CD4-positive, alpha-beta T cell (primary cell): ENCODE data around the gene CALCOCO2. TPM values are rescaled to one million over a fixed set of nuclear protein-coding genes. Genes with fewer than 3 reads are reported as not detected.

ENCODE experiments used
- ATAC-seq: fragments of 200-7000 bp; cut with Tn5 transposase; one replicate; pipeline ENCODE4 v1.10.0; 2022; ENCODE audit warnings: mild to moderate bottlenecking; ENCODE audit not compliant: poor library complexity
- CTCF ChIA-PET: fragments of 350-600 bp; sonication (Branson Sonifier 250); formaldehyde crosslinking; loops from one replicate; lab custom pipeline; 2021; ENCODE audit warnings: antibody characterized with exemption, inconsistent platforms; lab: Charles Lee
- POLR2A ChIA-PET: fragments of 350-600 bp; sonication (Branson Sonifier 250); formaldehyde crosslinking; loops from one replicate; lab custom pipeline; 2021; ENCODE audit warnings: antibody characterized with exemption, inconsistent platforms; lab: Charles Lee
- DNase-seq, 14 experiments: peaks; one replicate each; pipeline ENCODE4 v3.0.0-alpha.2; 2013 to 2020; ENCODE audit warnings: mixed read lengths in 2 of 14
- H3K27ac ChIP-seq, 2 donors: one replicate each; pipeline versions ENCODE4 v1.5.1 to v1.7.0; 2013; ENCODE audit warnings: low read length in 2 of 2, low read depth in 1 of 2, mild to moderate bottlenecking in 1 of 2
- H3K27me3 ChIP-seq, 2 experiments: 1 replicate in 1 of 2; 2 replicates in 1 of 2; pipeline versions ENCODE4 v1.6.1 to v1.7.0; 2013; ENCODE audit warnings: low read length in 2 of 2, control low read depth in 1 of 2, mild to moderate bottlenecking in 1 of 2, moderate library complexity in 1 of 2; ENCODE audit not compliant: insufficient read depth in 2 of 2, control insufficient read depth in 1 of 2
- H3K36me3 ChIP-seq: one replicate; pipeline ENCODE4 v1.6.1; 2013; ENCODE audit warnings: low read length, control low read depth; ENCODE audit not compliant: insufficient read depth
- H3K4me1 ChIP-seq: one replicate; pipeline ENCODE4 v1.6.1; 2013; ENCODE audit warnings: low read length, control low read depth; ENCODE audit not compliant: insufficient read depth
- H3K4me3 ChIP-seq: one replicate; pipeline ENCODE4 v1.5.1; 2013; ENCODE audit warnings: mild to moderate bottlenecking, low read length, moderate library complexity
- H3K9me3 ChIP-seq, 2 experiments: 1 replicate in 1 of 2; 2 replicates in 1 of 2; pipeline versions ENCODE4 v1.6.1 to v1.7.0; 2013; ENCODE audit warnings: low read length in 2 of 2, mild to moderate bottlenecking in 2 of 2, control low read depth in 1 of 2, moderate library complexity in 1 of 2; ENCODE audit not compliant: control insufficient read depth in 1 of 2, insufficient read depth in 1 of 2
- H3K27ac Mint-ChIP-seq: one replicate; pipeline ENCODE4 v1.8.0; 2020; ENCODE audit warnings: mixed read lengths
- H3K27me3 Mint-ChIP-seq: one replicate; pipeline ENCODE4 v1.8.0; 2021; ENCODE audit warnings: mixed read lengths
- H3K36me3 Mint-ChIP-seq: one replicate; pipeline ENCODE4 v1.8.0; 2021; ENCODE audit warnings: low read depth, mixed read lengths
- H3K4me1 Mint-ChIP-seq: one replicate; pipeline ENCODE4 v1.8.0; 2021; ENCODE audit warnings: low read depth, mixed read lengths
- H3K4me3 Mint-ChIP-seq: one replicate; pipeline ENCODE4 v1.8.0; 2020; ENCODE audit warnings: mild to moderate bottlenecking, mixed read lengths
- H3K9me3 Mint-ChIP-seq: one replicate; pipeline ENCODE4 v1.8.0; 2020; ENCODE audit warnings: mixed read lengths
- CTCF ChIP-seq: fragments of 200-600 bp; IDR thresholded peaks from one replicate; pipeline ENCODE4 v1.8.0; 2022; ENCODE audit warnings: antibody characterized with exemption, mild to moderate bottlenecking
- intact Hi-C, 2 experiments: fragments of 100-400 bp; cut with DNase I in 1 of 2; cut with micrococcal nuclease in 1 of 2; formaldehyde crosslinking; loops; one replicate each; pipeline versions ENCODE4 v1.15.1 to v1.9.0; 2023 to 2025; cut with DNase I, micrococcal nuclease
- total RNA-seq, 174 experiments: library from RNA in 2 of 174; stranded (reverse) in 2 of 174; gene quantifications; one replicate each; pipeline ENCODE4 v1.2.3 and lab custom pipeline; 2021 to 2026

The CALCOCO2 gene
- total RNA-seq, 2 experiments from 2014 or later, result 140 to 142 TPM

- peaks cover 50% of the 10 kb centered on the region for H3K4me1 ChIP-seq
- Mint-ChIP-seq H3K4me3 (peak overlapping the region; percentile 79), H3K27ac (peak overlapping the region; percentile 91), H3K27me3 (no peaks in the 10 kb centered on the region), H3K4me1 (peaks cover 51% of the 10 kb centered on the region), H3K36me3 (peaks cover 43% of the 10 kb centered on the region), H3K9me3 (no peaks in the 10 kb centered on the region)
- TF ChIP-seq CTCF, result no peak
- ChIA-PET CTCF (interaction anchor here (1.0 to 2.5 kb wide), 2 partner anchors 9 to 37 kb away, joined by 3 to 13 read pairs; no protein-coding TSS in a partner anchor), POLR2A (interaction anchor here (0.5 to 2.3 kb wide), 10 partner anchors 9 to 497 kb away, joined by 3 to 10 read pairs (median 3); partner anchors contain the start of genes ATP5MC1 and TTLL6)
- H3K4me3 ChIP-seq, result peak overlapping the region; percentile 46
- peak overlapping the region; percentile 44 to 80 for H3K27ac ChIP-seq
- DNase-seq, result peak in 4 of 14 experiments; percentile 20 to 86 (median 72)
- intact Hi-C loops, result loop anchor here (1.0 to 2.0 kb wide), 2 partner anchors 10 to 29 kb away; partner anchors contain the start of gene CALCOCO2 (in 1 of the 2)
- peak; percentile 84 for ATAC-seq
- H3K27me3 ChIP-seq, result no peaks in the 10 kb centered on the region
- H3K36me3 ChIP-seq, result peaks cover 27% of the 10 kb centered on the region
- H3K9me3 ChIP-seq, result no peaks in the 10 kb centered on the region
Observed at GRCh38 chr17:48841395-48841831, 10.6 kb downstream of the CALCOCO2 start.

- Histone ChIP-seq H3K27ac (no peak overlapping the region), H3K4me1 (peaks cover 37% of the 10 kb centered on the region), H3K9me3 (no peaks in the 10 kb centered on the region), H3K36me3 (peaks cover 36% of the 10 kb centered on the region), H3K27me3 (no peaks in the 10 kb centered on the region), H3K4me3 (no peak overlapping the region)
- POLR2A ChIA-PET, result interaction anchor here (0.6 to 1.7 kb wide), 3 partner anchors 11 to 47 kb away, joined by 3 to 5 read pairs (median 3); no protein-coding TSS in a partner anchor
- Mint-ChIP-seq H3K4me3 (no peak overlapping the region), H3K9me3 (no peaks in the 10 kb centered on the region), H3K27me3 (no peaks in the 10 kb centered on the region), H3K27ac (peak overlapping the region; percentile 91), H3K36me3 (peaks cover 56% of the 10 kb centered on the region), H3K4me1 (peaks cover 43% of the 10 kb centered on the region)
- CTCF ChIA-PET, result interaction anchor here (2.5 kb wide), 1 partner anchor 36 kb away, joined by 13 read pairs; no protein-coding TSS in a partner anchor
- ATAC-seq, result no peak
- DNase-seq, result no peak
- no peak for TF ChIP-seq CTCF
- intact Hi-C loops, result no loop called here
Observed at GRCh38 chr17:48842746-48843145, 11.9 kb downstream of the CALCOCO2 start.

DNA sequence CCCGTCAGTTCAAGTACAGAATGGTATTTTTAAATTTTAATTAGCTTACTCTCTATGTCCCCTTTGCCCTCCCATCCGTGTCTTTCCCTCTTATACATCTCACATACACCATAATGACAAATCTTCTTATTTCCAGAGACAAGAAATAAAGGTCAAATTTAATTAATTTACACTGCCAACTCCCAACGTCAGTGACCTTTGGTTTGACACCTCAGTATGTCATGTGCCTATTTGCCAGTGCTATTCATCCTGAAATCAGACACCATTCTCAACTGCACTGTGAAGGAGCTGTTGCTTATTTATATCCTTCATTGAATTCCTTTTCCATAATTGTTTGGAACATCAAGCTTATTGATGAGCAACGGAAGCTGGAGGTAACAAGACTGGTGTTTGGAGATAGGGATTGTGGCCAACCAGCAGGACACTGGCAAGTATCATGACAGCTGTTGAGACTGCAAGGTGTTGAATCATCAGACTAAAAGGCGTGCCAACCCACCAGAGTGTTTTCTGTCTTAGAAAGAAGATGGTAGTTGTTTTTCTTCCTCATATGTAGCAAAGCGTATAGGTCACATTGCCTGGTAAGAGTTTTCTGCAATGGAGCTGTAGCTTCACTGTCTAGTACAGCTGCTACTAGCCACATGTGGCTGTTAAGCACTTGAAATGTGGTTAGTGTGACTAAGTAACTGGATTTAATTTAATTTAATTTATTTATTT lies 12.5 kb downstream of the CALCOCO2 start:
- ChIA-PET CTCF (no interaction called here), POLR2A (interaction anchor here (0.6 to 1.7 kb wide), 3 partner anchors 12 to 46 kb away, joined by 3 to 5 read pairs (median 3); no protein-coding TSS in a partner anchor)
- Histone ChIP-seq H3K27me3 (no peaks in the 10 kb centered on the region), H3K36me3 (peaks cover 41% of the 10 kb centered on the region), H3K9me3 (no peaks in the 10 kb centered on the region), H3K27ac (no peak overlapping the region), H3K4me1 (peaks cover 31% of the 10 kb centered on the region), H3K4me3 (no peak overlapping the region)
- H3K27ac Mint-ChIP-seq, result peak overlapping the region; percentile 91
- H3K4me1 Mint-ChIP-seq, result peaks cover 37% of the 10 kb centered on the region
- DNase-seq, result no peak
- intact Hi-C loops, result no loop called here
- H3K36me3 Mint-ChIP-seq, result peaks cover 62% of the 10 kb centered on the region
- peak overlapping the region; percentile 39 for H3K4me3 Mint-ChIP-seq
- no peak for ATAC-seq
- TF ChIP-seq CTCF, result no peak
- no peaks in the 10 kb centered on the region for H3K9me3 Mint-ChIP-seq
- H3K27me3 Mint-ChIP-seq, result no peaks in the 10 kb centered on the region
